Hematopoietic multipotent progenitor cell (in vitro differentiated cells): ENCODE measurements around the gene TTC22. TPM values are rescaled to one million over a fixed set of nuclear protein-coding genes. Genes with fewer than 3 reads are reported as not detected.

Experiments used
- DNase-seq, 3 donors: peaks; one replicate each; pipeline ENCODE4 v3.0.0-alpha.2; 2011 to 2015; ENCODE audit warnings: low read depth in 2 of 3, low spot score in 2 of 3
- total RNA-seq: library from RNA; depleted of rRNA; stranded (reverse); fragments of >200 nt; gene quantifications from one replicate; pipeline ENCODE4 v1.2.3, GENCODE V29; 2012

The TTC22 gene
- total RNA-seq, 1 donor: 5.7 TPM

GRCh38 chr1:54763816-54764132 is 37.3 kb downstream of the TTC22 start:
- DNase-seq: no peak

- DNase-seq: no peak
Measured at GRCh38 chr1:54758678-54759348, 42.3 kb downstream of the TTC22 start.

DNA sequence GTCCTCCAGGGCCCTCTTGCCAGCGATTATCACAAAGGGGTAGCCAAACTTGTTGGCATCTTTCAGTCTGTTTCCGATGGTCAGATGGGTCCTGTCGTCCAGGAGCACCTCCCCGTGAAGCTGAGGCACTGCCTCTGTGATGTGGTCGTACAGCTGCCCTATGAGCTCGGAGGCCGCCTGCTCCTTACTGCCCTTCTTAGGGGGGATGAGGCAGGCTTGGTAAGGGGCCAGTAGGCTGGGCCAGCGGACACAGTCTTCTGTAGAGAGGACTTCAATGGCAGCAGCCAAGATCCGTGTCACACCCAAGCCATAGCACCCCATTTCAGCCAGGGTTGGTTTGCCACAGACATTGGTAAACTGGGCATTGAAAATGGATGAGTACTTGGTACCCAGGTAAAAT is 43.3 kb downstream of the TTC22 start:
- no peak for DNase-seq

DNA sequence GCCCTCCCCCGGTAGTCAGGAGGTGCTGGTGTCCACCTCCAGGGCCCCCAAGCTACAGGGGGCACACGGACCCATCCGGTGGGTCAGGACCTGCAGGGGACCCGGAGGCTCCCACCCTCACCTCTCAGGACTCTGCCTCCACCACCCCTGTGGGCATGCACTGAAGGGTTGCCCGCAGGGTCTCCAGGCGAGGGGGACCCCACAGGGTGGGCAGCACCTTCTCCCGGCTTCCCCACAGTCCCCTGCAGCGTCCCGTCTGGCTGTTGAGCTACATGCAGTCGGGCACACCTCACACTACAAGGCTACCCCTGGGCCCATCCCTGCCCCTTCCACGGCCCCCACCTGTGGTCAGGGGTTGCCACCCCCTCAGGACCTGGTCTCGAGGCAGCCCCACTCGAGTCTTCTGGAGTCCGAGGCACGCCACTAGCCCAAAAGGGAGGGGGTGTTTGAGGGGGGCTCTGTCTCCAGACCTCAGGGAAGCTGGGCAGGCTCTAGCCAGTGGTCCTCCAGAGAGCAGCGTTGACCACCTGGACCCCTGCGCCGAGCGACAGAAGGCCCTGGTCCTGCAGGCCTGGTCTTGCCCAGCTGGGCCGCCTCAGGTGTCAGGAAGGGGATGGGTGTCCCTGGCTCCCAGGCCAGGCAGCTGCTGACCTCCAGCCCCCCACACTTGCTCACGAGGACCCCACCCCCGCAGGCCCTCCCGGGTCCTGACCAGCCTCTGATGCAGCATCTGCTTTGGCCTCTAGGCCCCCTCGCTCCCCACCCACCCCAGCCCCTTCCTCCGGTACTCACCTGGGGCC is 46.4 kb downstream of the TTC22 start:
- no peak for DNase-seq

DNA sequence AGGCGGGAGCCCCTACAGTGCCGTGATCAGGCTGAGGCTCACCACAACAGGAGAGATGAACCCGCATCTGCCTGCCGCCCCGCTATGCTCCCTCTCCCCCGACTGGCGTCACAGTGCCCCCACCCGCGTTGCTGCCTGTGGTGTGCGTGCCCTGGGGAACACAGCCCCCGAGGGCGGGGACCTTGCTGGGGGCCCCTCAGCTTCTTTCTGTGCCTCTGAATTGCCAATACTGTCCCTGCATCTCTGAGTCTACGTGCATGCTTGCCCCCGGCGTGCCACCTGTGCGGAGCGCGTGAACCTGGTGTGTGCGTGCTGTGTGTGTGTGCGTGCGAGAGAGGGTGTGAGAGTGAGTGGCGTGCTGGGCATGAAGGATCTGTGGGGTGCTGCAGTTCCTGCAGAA is 47.1 kb downstream of the TTC22 start:
- no peak for DNase-seq

GRCh38 chr1:54751426-54751825 is 49.7 kb downstream of the TTC22 start:
- no peak for DNase-seq

DNA sequence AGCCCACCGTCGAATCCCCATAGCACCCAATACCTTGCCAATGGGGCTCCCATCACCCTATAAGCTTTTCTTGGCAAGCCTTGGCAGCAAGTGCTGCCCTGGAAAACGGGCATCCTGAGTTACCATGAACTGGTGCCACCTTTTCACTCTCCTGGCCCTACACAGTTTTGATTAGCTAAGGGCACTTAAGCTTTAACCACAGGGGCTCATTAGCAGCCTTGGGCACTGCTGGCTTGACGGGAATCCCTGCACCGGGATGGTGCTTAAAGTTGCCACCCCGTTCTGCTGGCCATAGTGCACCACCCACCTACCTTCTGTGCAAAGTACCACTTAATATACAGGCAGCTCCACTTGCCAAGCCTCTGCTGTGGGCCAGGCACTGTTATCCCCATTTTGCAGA is 50.5 kb downstream of the TTC22 start:
- DNase-seq: no peak

GRCh38 chr1:54748094-54748835 is 52.9 kb downstream of the TTC22 start:
- DNase-seq: no peak

- no peak for DNase-seq
Measured at GRCh38 chr1:54745864-54746263, 55.3 kb downstream of the TTC22 start.

- no peak for DNase-seq
Measured at GRCh38 chr1:54745274-54745673, 55.8 kb downstream of the TTC22 start.

GRCh38 chr1:54744696-54745095 is 56.4 kb downstream of the TTC22 start:
- no peak for DNase-seq

DNA sequence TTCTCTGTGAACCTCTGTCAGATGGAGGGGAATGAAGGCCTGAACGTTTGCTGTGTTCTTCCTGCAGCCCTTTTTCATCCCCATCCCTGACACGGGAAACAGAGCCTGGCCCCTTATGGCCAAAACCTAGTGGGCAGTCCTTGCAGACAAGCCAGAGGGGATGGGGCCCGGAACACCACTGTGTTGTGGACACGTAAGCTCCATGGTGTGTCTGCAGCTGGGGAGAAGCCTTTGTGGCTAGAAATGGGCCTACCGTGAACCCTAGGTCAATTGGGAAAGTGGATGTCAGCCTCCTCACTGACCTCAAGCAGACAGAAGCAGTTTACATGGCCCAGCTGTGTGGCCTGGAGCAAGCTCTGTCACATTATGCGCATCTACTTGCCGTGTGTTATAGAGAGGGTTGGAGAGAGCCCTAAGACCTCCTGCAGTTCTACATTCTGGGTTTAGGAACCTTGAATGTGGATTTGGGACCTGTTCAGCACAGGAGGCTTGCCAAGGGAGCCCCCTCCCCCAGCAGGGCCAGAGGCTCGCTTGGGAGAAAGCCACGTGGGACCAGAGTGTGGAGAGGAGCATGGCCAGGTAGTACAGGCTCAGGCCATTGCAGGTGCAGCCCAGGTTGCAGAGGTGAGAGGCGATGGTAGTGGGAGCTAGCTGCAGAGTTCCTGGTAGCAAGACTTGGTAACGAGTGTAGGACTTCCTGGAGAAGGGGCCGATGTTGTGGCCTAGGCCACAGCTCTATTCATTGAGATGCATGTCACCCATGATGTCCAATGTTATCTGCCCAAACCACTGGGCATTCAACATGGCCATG is 57.5 kb downstream of the TTC22 start:
- DNase-seq: no peak

DNA sequence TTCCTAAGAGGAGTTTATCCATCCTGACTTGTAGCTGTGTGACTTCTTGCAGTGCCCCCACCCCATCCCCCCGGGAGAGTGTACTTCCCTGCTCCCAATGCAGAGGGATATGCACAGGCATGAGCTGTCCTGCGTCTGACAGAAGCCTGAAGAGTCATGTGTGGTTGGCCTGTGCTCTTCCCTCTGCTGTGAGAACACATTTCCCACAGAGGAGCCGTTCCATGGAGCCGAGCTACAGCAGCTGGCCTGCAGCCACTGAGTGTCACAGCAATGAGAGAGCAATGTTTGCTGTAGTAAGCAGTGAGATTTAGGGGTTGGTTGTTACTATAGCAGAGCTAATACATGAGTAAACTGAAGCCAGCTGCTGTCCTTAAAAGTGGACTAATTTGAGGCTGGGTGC is 58.8 kb downstream of the TTC22 start:
- no peak for DNase-seq

GRCh38 chr1:54741531-54741930 is 59.6 kb downstream of the TTC22 start:
- no peak for DNase-seq

GRCh38 chr1:54738244-54738643 is 62.9 kb downstream of the TTC22 start:
- DNase-seq: no peak

DNA sequence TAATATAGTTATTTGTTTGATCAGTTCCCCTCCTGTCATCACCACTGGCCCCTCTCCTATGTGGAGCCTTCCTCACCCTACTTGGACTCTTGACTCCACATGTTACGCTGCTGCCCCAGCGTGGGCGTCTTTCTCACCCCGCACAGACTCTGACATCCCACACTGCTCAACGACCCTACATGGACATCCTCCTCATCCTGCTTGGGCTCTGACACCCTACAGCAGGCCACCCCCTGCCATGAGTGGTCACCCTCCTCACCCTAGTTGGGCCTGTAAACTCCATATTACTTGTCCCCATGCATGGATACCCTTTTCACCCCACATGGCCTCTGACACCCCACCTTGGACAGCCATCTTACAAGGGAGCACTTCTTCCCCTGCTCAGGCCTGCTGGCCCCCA is 64.4 kb downstream of the TTC22 start:
- DNase-seq: no peak

Other genes with a start within 250 kb of the TTC22 start
- gene FAM151A, start 177.8 kb downstream of the TTC22 start, total RNA-seq: not detected
- gene MROH7, start 159.5 kb downstream of the TTC22 start, total RNA-seq: 7.3 TPM
- gene TTC4, start 85.5 kb downstream of the TTC22 start, total RNA-seq: 13.7 TPM
- 7.3 TPM for gene PARS2, start 36.8 kb downstream of the TTC22 start, total RNA-seq
- 51.4 TPM for gene DHCR24, start 85.9 kb upstream of the TTC22 start, total RNA-seq
- not detected for gene TMEM61, start 179.3 kb upstream of the TTC22 start, total RNA-seq
- not detected for gene BSND, start 197.6 kb upstream of the TTC22 start, total RNA-seq
- gene PCSK9, start 238.2 kb upstream of the TTC22 start, total RNA-seq: under 0.01 TPM